C1 segment of cervical spinal cord (tissue), 14 donors: ENCODE measurements around the gene ATXN7L3B.
"Not testable (repeated sequence)": the region's sequence is repeated elsewhere in the genome, so short reads cannot be mapped to it uniquely, and the experiment has no call there.

Experiments
- DNase-seq, 14 donors: peaks; one replicate each; lab custom pipeline; 2025; lab: John Stamatoyannopoulos, UW

The ATXN7L3B gene, protein sequence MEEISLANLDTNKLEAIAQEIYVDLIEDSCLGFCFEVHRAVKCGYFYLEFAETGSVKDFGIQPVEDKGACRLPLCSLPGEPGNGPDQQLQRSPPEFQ

DNA sequence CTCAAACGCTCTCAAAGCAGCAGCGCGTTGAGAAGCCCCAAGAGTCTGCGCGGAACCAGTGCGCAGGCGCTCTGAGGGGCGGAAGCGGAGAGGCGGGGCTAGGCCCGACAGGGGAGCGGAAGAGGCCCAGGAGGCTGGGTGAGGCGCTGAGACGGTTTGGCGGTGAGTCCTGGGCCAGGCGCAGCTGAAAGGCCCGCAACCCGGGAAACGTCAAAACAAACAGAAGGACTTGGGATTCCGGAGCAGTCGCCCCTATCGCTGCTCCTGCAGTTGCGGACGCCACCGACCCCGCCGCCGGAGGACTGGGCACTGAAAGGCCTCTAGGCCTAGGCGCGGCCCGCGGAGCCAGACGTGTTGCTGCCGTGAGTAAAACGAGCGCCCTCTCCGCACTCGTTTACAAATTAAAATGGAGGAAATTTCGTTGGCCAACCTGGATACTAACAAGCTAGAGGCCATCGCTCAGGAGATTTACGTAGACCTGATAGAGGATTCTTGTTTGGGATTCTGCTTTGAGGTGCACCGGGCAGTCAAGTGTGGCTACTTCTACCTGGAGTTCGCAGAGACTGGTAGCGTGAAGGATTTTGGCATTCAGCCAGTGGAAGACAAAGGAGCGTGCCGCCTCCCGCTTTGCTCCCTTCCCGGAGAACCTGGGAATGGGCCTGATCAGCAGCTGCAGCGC is at the start of gene ATXN7L3B:
TSS of gene ATXN7L3B (plus strand) at position 129 of the 679 bp plus-strand sequence. CDS start at position 407, 278 bp downstream.
- DNase-seq, result peak; percentile 45 to 93 (median 87)

DNA sequence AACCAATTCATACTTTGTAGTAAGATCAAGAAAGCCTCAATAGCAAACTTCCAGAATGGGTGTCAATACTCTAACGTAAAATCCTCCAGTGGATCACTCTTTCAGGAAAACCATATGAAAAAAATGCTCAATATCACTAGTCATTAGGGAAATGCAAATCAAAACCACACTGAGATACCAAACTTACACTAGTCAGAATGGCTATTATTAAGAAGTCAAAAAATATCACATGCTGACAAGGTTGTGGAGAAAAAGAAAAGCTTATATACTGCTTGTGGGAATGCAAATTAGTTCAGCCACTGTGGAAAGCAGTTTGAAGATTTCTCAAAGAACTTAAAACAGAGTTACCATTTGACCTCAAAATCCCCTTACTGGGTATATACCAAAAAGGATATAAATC is 49.5 kb upstream of the ATXN7L3B start:
- no peak for DNase-seq

DNA sequence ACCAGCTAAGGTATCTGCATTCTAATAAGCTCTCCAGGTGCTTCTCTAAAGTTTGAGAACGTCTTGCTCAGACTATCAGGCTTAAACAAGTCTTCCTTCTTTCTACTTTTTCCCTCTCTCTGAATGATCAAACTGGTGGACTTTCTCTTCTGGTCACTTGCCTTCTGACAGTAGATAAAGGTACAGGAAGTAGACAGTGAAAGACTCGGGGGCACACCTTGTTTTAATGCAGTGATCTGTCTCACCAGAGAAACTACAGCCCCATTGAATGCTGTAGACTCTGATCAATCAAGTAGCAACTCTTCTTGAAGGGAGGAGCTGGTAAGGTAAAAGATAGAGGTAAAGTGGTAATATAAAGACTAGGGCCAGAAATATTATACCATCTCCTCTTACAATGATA is 48.1 kb upstream of the ATXN7L3B start:
- DNase-seq, result no peak

DNA sequence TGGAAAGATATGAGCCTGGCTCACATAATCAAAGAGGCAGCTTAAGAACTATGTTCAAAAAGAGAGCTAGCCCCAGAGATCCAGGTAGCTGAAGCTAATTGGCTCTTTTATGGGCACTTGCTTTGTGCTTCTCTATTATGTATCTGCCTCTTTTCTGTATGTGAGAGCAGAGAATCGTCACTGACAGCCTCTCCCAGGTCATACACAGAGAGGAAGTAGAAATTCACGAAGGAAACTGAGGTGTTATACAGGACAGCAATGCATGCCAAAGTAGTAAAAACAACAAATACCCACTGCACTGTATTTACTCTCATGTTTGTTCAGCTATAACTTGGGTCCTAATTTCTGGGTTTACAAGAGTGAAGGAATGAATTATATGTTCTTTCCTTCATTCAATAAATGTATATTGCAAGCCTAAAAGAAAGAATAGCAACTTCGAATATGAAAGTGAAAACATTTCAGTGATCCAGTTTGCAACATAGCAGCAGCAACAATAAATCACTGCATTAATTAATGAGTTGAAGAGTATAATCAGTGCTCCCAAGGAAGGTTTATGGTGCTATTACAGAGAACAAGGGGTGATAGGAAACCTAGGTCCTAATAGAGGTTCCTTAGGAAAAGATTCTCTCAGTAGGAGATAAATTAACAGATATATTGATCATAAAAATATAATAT is 47.1 kb upstream of the ATXN7L3B start:
- no peak for DNase-seq

DNA sequence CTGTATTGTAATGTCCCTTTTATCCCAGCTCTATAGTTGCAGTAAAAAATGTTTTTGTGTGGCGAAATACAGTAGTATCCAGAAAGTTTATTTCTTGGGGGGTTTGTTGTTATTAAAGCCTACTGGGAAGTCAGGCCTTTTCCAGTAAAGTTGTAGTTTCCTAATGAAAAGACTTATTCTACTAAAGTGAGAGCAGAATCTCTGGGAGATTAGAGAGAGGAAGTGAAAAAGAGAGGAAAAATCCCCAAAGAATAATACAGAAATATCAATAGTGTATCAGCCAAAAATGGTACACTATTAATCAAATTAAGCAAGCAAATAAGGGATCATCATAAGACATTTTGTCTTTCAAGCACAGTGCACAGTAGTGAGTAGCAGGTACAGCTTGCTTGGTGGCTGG is 46.3 kb upstream of the ATXN7L3B start:
- DNase-seq, result no peak

DNA sequence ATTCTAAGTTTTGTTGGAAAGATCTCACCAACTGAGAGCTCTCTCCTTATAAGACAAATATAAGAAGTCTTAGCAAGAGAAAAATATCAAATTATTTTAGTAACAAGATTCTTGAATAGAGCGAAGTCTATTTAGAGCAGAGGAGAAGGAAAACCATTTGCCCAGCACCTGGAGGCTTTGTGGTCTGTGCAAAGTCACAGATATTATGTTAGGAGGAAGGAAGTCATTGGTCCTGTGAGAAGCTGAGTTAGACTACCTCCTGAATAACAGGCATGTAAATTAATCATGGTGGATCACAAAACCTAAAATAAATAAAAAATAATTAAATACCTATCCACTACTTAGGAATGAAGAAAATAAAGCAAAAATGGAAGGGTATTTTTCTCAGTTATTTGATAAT is 38.4 kb upstream of the ATXN7L3B start:
- no peak for DNase-seq

DNA sequence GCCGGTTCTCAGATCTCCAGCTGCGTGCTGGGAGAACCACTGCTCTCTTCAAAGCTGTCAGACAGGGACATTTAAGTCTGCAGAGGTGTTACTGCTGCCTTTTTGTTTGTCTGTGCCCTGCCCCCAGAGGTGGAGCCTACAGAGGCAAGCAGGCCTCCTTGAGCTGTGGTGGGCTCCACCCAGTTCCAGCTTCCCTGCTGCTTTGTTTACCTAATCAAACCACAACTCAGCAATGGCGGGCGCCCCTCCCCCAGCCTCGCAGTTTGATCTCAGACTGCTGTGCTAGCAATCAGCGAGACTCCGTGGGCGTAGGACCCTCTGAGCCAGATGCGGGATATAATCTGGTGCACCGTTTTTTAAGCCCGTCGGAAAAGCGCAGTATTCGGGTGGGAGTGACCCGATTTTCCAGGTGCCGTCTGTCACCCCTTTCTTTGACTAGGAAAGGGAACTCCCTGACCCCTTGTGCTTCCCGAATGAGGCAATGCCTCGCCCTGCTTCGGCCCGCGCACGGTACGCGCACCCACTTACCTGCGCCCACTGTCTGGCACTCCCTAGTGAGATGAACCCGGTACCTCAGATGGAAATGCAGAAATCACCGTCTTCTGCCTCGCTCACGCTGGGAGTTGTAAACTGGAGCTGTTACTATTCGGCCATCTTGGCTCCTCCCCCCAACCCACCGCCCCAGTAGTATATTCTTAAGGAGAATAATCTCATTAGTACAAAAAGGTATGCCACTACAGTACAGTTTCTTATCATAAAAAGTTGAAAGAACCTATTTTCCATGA is 28.6 kb upstream of the ATXN7L3B start:
- DNase-seq, result not testable (repeated sequence)

DNA sequence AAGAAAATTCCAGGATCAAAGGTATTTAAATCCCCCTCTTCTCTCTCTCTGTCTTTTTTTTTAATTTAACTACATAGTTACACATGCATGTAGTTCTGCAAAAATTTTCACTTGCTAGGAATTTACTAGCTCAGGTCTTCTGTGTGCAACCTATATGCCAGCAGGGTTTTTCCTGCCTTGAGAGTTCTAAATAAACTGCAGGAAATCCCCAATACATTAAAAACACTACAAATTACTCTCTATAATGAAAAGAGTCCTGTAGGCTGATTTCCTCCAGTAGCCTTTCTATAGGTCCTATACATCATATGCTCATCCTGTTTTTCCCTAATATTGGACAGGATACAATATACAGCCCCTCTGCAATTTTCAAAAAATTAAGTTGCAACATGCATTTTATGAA is 27.7 kb upstream of the ATXN7L3B start:
- DNase-seq, result no peak

DNA sequence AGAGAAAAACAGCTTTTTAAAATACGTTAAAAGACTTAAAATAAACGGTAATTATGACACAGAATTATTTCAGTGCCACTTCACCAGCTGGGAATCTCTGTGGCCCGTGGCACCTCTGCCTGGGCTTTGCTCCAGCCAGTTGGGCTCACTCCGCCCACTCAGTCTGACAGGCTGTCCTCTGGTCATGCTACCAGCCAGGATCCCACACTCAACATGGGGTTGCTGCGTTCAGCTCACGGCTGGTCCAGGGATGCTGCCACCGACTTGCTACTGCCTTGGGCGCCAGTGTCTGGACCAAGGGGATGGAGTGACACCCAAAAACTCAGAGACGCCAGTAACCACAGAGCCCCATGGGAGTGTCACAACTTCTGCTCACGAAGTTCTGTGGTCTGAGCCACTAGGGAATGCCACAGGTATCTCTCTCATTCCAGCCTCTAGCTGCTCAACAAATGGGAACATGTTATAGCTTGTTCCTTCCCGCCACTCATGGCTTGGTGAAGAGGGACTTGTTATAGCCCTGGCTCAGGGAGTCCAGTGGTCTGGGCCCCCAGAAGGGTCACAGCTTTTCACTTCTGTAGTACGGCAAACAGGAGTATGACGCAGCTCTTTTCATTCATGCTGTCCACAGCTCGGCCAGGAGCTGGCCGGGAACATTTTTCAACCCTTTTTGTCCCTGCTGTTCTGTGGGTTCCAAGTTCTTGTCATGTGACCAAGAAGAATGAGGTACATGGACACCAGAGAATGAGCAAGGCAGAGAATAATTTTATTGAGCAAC is 23.4 kb upstream of the ATXN7L3B start:
- DNase-seq, result no peak

DNA sequence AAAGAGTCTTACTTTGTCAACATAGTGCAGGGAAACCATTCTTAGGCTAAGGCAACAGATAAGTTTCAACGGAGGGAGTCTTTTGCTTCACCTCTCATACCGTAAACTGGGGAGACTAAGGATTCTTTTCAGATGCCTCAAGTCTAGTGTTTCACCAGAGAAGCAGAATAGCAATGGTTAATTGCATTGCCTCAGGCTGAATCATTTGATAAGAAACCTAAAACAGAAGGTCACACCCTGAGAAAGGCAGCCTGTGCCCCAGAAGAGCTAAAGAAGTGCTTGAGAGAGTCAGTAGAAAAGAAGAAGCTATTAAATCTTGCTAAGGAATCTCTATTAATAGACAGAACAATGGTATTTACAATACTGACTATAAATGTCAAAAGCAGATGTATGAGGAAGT is 21.8 kb upstream of the ATXN7L3B start:
- DNase-seq, result no peak

DNA sequence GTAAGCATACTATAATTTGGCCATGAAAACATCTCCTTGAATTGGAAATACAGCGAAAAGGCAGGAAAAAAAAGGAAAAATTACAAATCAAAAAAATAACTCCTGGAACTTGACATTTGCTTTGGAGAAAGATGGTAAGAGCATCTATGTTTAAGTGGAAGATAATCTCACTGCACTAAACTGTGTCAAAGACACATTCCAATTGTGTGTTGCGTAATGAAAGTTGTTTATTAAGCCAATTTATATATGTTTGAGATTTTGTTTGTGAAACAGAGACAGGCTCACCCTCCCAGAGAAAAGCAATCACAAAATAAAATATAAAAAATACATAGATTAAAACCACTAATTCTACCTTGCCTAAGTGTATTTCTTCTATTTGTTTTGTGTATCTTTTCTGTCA is 11.1 kb upstream of the ATXN7L3B start:
- DNase-seq, result no peak

DNA sequence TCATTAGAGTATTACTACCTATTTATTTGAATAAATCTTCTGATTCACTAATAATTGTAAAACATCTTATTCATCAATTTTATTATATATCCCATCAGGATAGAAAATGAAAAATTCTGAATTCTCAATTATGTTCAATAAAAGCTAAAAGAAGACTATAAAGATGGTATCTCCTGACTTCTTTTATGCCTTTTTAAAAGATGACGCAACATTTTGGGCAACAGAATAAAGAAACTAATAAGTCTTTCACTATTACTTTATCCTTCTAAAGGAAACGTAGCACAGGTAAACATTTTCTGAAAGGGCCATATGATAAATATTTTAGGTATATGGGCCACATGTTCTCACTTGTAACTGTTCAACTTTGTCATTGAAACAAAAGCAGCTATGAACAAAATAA is 10.1 kb upstream of the ATXN7L3B start:
- no peak for DNase-seq

DNA sequence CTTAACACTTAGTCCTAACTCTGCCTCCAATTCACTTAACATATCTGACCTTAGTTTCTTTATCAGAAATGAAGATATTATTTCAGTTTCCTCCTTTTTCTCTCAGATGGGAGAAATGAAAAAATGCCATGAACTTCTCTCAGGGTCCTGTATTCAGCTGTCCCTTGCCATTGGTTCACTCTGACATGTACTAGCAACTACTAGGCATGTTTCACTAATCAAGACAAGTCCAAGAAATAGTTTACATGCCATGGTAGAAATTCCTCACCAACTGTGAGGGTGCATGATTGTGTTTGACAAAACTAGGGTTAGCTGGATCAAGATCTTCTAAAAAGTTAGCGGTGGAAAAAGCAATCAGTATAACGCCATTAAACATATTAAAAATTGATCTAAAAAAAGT is 7.0 kb upstream of the ATXN7L3B start:
- no peak for DNase-seq

DNA sequence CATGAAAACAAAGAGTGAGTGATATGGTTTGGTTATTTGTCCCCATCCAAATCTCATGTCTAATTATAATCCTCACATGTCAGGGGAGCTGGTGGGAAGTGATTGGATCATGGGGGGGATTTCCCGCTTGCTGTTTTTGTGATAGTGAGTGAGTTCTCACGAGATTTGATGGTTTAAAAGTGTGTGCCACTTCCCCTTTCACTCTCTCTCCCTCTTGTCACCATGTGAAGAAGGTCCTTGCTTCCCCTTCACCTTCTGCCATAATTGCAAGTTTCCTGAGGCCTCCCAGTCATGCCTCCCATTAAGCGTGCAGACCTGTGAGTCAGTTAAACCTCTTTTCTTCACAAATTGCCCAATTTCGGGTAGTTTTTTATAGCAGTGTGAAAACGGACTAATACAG is 2.1 kb upstream of the ATXN7L3B start:
- DNase-seq, result no peak

DNA sequence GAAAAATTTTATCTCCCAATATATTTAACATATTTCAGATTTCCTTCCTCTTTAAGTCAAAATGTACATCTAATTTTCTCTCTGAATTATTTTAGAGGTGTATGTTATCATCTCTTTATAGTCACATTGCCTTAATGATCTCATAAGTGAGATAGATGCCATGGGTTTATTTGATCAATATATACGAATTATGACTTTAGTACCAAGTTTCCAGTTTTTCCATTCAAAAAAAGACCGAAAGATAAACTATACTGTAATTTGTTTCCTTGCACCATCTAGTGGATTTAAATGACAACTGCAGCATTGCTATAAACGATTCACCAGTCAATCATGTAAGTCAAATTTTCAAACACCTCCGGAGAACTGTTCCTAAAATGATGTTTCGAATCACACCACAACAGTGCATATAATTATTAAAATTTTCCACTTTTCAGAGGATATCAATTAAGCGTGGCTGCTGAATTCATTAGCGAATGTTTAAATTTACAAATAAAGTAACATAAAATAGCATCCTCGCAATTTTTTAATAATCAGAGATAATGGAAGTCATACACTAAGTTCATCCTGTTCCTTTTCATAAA is 419 bp upstream of the ATXN7L3B start:
- peak in 1 of 14 donors; percentile 76 for DNase-seq

DNA sequence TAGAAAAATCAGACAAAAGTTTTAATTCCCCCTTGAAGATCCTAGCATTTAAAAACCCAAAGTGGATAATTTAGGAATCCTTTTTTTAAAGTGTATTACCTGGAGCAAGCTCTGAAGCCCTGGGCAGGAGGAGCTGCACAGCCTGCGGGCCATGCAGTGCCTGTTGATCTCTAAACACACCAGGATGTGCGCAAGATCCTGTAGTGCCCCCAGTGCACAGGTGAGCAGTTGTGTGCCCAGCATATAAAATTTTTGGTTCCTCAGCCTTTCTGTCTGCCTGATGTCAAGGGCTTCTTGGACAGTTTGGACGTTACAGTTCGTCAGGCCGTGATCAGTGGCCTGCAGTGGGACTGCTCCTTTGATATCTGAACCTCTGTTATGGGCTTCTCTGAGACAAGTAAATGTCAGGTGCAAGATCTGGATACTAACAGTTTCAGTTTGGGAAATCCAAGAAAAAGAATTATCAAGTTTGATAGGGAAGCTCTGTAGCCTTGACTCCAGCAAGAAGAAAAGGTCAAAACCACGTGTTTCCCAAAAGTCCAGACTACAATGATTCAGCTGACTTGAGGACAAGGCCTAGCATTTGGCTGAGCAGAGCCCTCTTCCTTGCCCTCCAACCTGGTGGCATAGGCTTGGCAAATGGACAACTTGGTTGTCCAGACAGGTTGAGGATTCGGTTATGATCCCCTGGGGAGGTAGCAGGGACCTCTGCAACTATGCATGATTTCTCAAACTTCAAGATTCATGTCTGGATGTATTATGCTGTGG is 1.0 kb downstream of the ATXN7L3B start:
- peak in 1 of 14 donors; percentile 24 for DNase-seq

DNA sequence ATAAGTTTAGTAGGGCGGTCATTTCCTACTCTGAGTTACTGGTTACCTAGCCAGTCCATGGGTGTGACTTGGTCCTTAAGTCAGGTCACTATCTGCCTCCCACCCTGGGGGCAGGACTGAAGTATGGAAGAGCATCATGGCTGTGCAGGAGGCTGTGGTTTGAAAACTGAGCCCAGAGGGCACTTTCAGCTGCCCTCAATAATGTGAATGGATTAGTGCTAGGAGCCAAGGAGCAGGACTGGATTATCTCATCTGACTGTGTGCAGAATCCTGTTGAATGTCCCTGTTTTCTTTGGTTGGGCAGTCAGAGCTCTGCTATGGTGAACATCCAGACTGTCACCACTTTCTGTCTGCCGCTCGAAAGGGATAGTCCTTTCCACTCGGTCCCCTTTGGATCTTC is 1.6 kb downstream of the ATXN7L3B start:
- no peak for DNase-seq

DNA sequence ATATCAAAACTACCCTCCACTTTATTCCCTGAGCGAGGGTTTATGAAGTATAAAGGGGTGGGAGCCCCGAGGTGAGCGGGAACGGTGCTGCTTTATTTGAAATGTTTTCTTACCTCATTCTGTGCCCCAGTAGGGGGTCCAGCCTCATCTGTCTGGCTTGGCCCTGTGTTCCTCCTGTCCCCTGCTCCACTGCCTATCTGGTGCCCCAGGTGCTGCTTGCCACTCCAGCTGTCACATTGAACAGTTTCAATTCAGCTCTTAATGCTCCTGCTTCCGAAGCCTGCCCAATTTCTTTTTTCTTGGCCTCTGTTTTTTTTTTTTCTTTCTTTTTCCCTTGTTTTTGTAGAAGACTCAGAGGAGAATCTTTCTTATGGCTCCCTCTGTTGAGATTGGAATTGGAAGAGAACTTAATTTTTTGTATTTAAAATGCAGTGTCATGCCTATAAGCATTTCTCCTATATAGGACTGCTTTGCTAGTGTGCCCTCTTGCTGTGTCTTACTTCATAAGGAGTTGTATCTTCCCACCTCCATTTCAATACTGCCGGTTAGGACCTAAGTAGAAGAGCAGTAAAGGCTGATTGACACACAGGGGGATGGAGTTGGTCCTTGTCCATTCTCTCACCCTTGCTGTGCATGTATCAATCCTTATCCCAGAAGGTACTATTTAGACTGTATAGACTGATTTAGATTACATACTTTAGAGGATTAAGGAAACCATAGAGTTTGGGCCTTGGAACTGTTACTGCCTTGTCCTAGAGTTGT is 2.3 kb downstream of the ATXN7L3B start:
- no peak for DNase-seq

DNA sequence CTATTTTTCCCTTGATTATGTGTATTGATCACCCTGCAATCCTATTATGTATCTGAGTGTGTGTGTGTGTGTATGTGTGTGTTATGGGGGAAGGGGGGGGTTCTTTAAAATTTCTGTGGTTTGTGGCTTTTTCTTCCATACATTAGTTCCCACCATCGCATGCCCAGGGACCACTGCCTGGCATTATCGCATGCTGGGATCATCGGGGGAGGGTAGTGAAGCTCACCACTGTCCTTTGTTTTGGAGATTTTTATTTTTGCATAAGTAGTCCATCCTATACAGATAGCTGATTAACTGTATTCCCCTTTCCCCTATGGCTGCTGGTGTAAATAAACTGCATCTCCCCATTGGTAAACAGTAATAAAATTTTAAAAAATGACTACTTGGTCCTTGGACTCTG is 3.4 kb downstream of the ATXN7L3B start:
- no peak for DNase-seq

DNA sequence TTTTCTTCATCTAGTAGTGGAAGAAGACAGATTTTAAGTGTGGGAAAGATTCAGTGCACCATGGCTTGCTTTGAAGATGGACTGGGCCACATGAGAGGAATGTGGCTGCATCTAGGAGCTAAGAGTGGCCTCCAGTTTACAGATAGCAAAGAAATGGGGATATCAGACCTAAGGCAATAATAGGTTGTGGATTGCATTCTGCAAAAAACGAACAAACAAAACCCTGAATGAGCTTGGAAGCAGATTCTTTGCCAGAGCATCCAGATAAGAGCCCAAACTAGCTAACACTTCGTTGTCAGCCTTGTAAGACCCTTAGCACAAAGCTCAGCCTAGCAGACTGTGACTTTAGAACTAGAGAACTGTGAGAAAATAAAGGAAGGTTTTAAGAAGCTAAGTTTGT is 9.6 kb downstream of the ATXN7L3B start:
- DNase-seq, result no peak
